GM12878 (cell line): Measurements from ENCODE around the gene ZNF691. TPM values are rescaled to one million over a fixed set of nuclear protein-coding genes. Genes with fewer than 3 reads are reported as not detected.

Experiments used
- ATAC-seq: fragments of 200-7000 bp; cut with Tn5 transposase; 3 replicates; pipeline ENCODE4 v1.9.1; 2020; ENCODE audit warnings: mild to moderate bottlenecking, moderate library complexity
- BruUV-seq: library from RNA; stranded (reverse); fragments of 400-500 nt; replicated peaks from 2 replicates; lab custom pipeline; 2021; lab: Mats Ljungman, UMichigan
- CTCF ChIA-PET: fragments of 300-600 bp; sonication (Branson Sonifier 250); formaldehyde crosslinking; extraction: SDS; loops from one replicate; lab custom pipeline; 2021; ENCODE audit warnings: inconsistent platforms; lab: Yijun Ruan, JAX
- POLR2A ChIA-PET: fragments of 350-600 bp; formaldehyde crosslinking; extraction: SDS; loops from one replicate; lab custom pipeline; 2021; ENCODE audit warnings: inconsistent platforms; lab: Charles Lee
- RAD21 ChIA-PET: fragments of 300-600 bp; sonication (Branson Sonifier 250); formaldehyde crosslinking; loops from one replicate; lab custom pipeline; 2023; ENCODE audit warnings: antibody characterized with exemption; ENCODE audit not compliant: unreplicated experiment; lab: Charles Lee
- SMC1A ChIA-PET: fragments of 300-600 bp; sonication (Branson Sonifier 250); formaldehyde crosslinking; loops from one replicate; lab custom pipeline; 2023; ENCODE audit not compliant: unreplicated experiment, uncharacterized antibody; lab: Charles Lee
- DNase-seq: peaks from one replicate; pipeline ENCODE4 v3.0.0-alpha.2; 2011; ENCODE audit warnings: low read depth, low spot score
- FAIRE-seq: peaks from 3 replicates; lab custom pipeline; 2011; peaks lifted over from hg19 to GRCh38; lab: Jason Lieb, UNC
- H2AFZ ChIP-seq: 2 replicates; pipeline ENCODE4 v1.6.0; 2011; ENCODE audit warnings: low read depth, low read length, control low read depth; ENCODE audit not compliant: control insufficient read depth
- H3K27ac ChIP-seq: 2 replicates; pipeline ENCODE4 v1.5.1; 2011; ENCODE audit warnings: control low read depth; ENCODE audit not compliant: control insufficient read depth, insufficient read depth
- H3K27me3 ChIP-seq, 2 experiments: replicated peaks in 1 of 2; 2 replicates each; pipeline versions ENCODE4 v1.6.0 to v1.6.1; 2011; ENCODE audit warnings: low read length in 1 of 2; ENCODE audit not compliant: control insufficient read depth in 2 of 2, insufficient read depth in 2 of 2
- H3K36me3 ChIP-seq, 2 experiments: 2 replicates each; pipeline ENCODE4 v1.5.1; 2011; ENCODE audit warnings: low read length in 1 of 2; ENCODE audit not compliant: control insufficient read depth in 2 of 2, insufficient read depth in 2 of 2
- H3K4me1 ChIP-seq: 2 replicates; pipeline ENCODE4 v1.6.1; 2011; ENCODE audit warnings: mild to moderate bottlenecking, low read length, moderate library complexity, mixed read lengths; ENCODE audit not compliant: control insufficient read depth, insufficient read depth
- H3K4me2 ChIP-seq: 2 replicates; pipeline ENCODE4 v1.6.0; 2011; ENCODE audit warnings: control low read depth; ENCODE audit not compliant: control insufficient read depth, insufficient read depth
- H3K4me3 ChIP-seq: fragments of 200-600 bp; sonication (generic); 2 replicates; pipeline ENCODE4 v1.5.1; 2016
- H3K79me2 ChIP-seq: 2 replicates; pipeline ENCODE4 v1.6.0; 2011; ENCODE audit warnings: low read length; ENCODE audit not compliant: control insufficient read depth, insufficient read depth
- H3K9ac ChIP-seq: 2 replicates; pipeline ENCODE4 v1.8.0; 2011; ENCODE audit warnings: low read length, control low read depth, mixed read lengths; ENCODE audit not compliant: control insufficient read depth, insufficient read depth
- H3K9me3 ChIP-seq: replicated peaks from 3 replicates; pipeline ENCODE4 v1.5.1; 2011; ENCODE audit warnings: mild to moderate bottlenecking, low read length; ENCODE audit not compliant: control insufficient read depth, insufficient read depth
- H4K20me1 ChIP-seq: 2 replicates; pipeline ENCODE4 v1.6.0; 2011; ENCODE audit not compliant: control insufficient read depth, insufficient read depth
- EED ChIP-seq: sonication (generic); IDR thresholded peaks from 2 replicates; pipeline ENCODE4 v1.6.1; 2016; ENCODE audit warnings: antibody characterized with exemption, low read depth
- MXI1 ChIP-seq: fragments of 150-350 bp; IDR thresholded peaks from 2 replicates; pipeline ENCODE4 v1.6.1; 2011; ENCODE audit warnings: low read depth, mild to moderate bottlenecking, inconsistent platforms, low read length, improper control_type of control experiment
- MYC ChIP-seq: IDR thresholded peaks from 2 replicates; pipeline ENCODE4 v1.6.1; 2011; ENCODE audit warnings: mild to moderate bottlenecking, low read length, moderate library complexity, inconsistent platforms; ENCODE audit not compliant: insufficient read depth, insufficient replicate concordance, insufficient read length, severe bottlenecking
- RUNX3 ChIP-seq: IDR thresholded peaks from 2 replicates; pipeline ENCODE4 v1.6.1; 2012; ENCODE audit warnings: low read length, inconsistent platforms
- SMAD5 ChIP-seq: IDR thresholded peaks from 2 replicates; pipeline ENCODE4 v1.6.1; 2016; ENCODE audit warnings: antibody characterized with exemption, low read depth
- SMC3 ChIP-seq: IDR thresholded peaks from 2 replicates; pipeline ENCODE4 v1.6.1; 2011; ENCODE audit warnings: low read length, improper control_type of control experiment, borderline replicate concordance
- SPI1 ChIP-seq: IDR thresholded peaks from 2 replicates; pipeline ENCODE4 v1.6.1; 2011; ENCODE audit warnings: low read depth, mild to moderate bottlenecking, low read length, moderate library complexity, borderline replicate concordance; ENCODE audit not compliant: insufficient read depth
- TCF3 ChIP-seq: IDR thresholded peaks from 2 replicates; pipeline ENCODE4 v1.6.1; 2012; ENCODE audit warnings: low read depth, mild to moderate bottlenecking, low read length, borderline replicate concordance; ENCODE audit not compliant: insufficient read depth
- WGBS: methylation state at CpG from one replicate; pipeline ENCODE4 v1.1.6; 2016; ENCODE audit warnings: low lambda C conversion rate; ENCODE audit not compliant: insufficient replicate concordance, insufficient coverage; ENCODE audit errors: missing lambda C conversion rate; 5-methylcytosine and 5-hydroxymethylcytosine counted together
- in situ Hi-C: fragments of 300-500 bp; cut with MboI; formaldehyde crosslinking; loops from 9 replicates; pipeline ENCODE4 v1.14.3; 2018; ENCODE audit warnings: mixed read lengths
- intact Hi-C: fragments of 100-400 bp; cut with micrococcal nuclease; formaldehyde crosslinking; loops from one replicate; pipeline ENCODE4 v1.14.2; 2022; ENCODE audit not compliant: unreplicated experiment
- polyA plus RNA-seq, 11 experiments: library from polyadenylated mRNA; depleted of rRNA in 4 of 11; unstranded in 6 of 11; stranded (reverse) in 5 of 11; fragments of >200 nt; fragmentation: Nextera tagmentation in 4 of 11; fragmentation: Illumina TruSeq in 1 of 11; extraction: Ambion mirVana in 4 of 11; extraction: Trizol in 1 of 11; gene quantifications; 1 replicate in 1 of 11; 2 replicates in 10 of 11; pipeline versions ENCODE4 v1.2.1 to v1.2.3, GENCODE V29; 2011 to 2016; ENCODE audit warnings: inconsistent platforms in 2 of 11, missing spikeins in 2 of 11, low read depth in 1 of 11
- total RNA-seq, 4 experiments: library from RNA; depleted of rRNA in 3 of 4; stranded (reverse); fragments of >200 nt in 3 of 4; fragmentation: Illumina TruSeq in 1 of 4; extraction: Trizol in 1 of 4; gene quantifications; 2 replicates each; pipeline versions ENCODE4 v1.2.1 to v1.2.3, GENCODE V29; 2013 to 2021
- TF ChIP-seq, protein P1 (sequence below): IDR thresholded peaks from 2 replicates; pipeline ENCODE4 v1.6.1; 2012; ENCODE audit warnings: low read length, inconsistent platforms
- TF ChIP-seq, protein P2 (sequence below): fragments of 450-650 bp; IDR thresholded peaks from 2 replicates; pipeline ENCODE4 v1.6.1; 2017; ENCODE audit warnings: mild to moderate bottlenecking, low read depth, inconsistent platforms; ENCODE audit not compliant: poor library complexity, severe bottlenecking
- TF ChIP-seq, protein P3 (sequence below): IDR thresholded peaks from 2 replicates; pipeline ENCODE4 v1.6.1; 2012; ENCODE audit warnings: mild to moderate bottlenecking, low read depth, low read length

ZNF691 gene
- total and polyA plus RNA-seq, 10 of the 15 experiments (the other 5 are each of a cell fraction or from before 2014, with no cell fraction given): 8.5 to 16.2 (median 12.2) TPM

DNA sequence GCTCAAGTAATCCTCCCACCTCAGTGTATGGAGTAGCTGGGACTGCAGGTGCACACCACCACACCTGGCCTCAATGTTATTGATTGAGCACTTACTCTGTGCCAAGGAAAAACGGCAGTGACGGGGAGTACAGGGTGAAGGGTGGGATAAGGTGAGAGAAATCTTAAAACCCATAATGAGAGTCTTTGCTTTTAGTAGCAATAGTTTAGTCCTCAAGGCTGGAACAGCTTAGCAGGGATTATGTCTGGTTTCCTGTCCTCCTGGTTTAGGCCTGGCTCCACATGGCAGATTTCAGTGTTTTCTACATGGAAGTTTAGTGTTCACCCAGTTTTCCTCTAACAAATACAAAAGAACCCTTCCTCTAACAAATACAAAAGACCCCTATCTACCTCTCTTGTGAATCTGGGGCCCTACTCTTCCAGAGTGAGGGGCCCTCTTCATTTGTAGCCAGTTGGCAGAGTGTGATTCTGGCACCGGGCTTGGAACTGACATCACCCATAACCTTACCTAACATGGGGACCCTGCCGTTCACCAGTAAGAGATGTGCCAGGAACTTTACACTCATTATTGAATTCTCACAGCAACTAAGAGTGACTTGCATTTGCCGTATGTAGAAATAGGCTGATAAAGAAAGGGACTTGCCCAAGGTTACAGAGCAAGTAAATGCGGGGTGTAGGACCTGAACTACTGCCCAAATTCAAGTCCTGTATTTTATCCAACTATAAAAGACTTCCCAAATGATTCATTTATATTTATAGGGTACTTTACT is 6.9 kb downstream of the ZNF691 start:
- Histone ChIP-seq H3K4me2 (no peak overlapping the region), H2AFZ (no peak overlapping the region), H3K36me3 (peaks cover 8 to 10% of the 10 kb centered on the region in 2 experiments; a peak in 3 of 4 replicates), H3K9ac (no peak overlapping the region), H4K20me1 (no peaks in the 10 kb centered on the region), H3K27me3 (no peaks in the 10 kb centered on the region), H3K4me3 (no peak overlapping the region), H3K79me2 (peaks cover 9% of the 10 kb centered on the region), H3K27ac (peak overlapping the region; percentile 43; the same call in 1 of the 2 replicates), H3K9me3 (no peaks in the 10 kb centered on the region; the same call in 1 of the 3 replicates), H3K4me1 (peaks cover 6% of the 10 kb centered on the region; the same call in 1 of the 2 replicates)
- POLR2A ChIA-PET: interaction anchor here (0.6 to 1.2 kb wide), 3 partner anchors 86 to 155 kb away, joined by 3 to 6 read pairs (median 6); no protein-coding TSS in a partner anchor
- SMC1A ChIA-PET: interaction anchor here (0.7 kb wide), 1 partner anchor 219 kb away, joined by 3 read pairs; no protein-coding TSS in a partner anchor
- ATAC-seq (no peak), DNase-seq (no peak), FAIRE-seq (no peak)
- in situ Hi-C loops: no loop called here
- no TSS peak for BruUV-seq
- 73% methylated on average over 6 of the region's 6 CpGs for WGBS
- RAD21 ChIA-PET: interaction anchor here (1.3 kb wide), 1 partner anchor 220 kb away, joined by 3 read pairs; no protein-coding TSS in a partner anchor
- CTCF ChIA-PET: no interaction called here
- intact Hi-C loops: no loop called here
- no peak for TF ChIP-seq MYC
- TF ChIP-seq SPI1: no peak
- TF ChIP-seq TCF3: no peak
- no peak for TF ChIP-seq EED
- no peak for TF ChIP-seq SMC3
- TF ChIP-seq, protein P1, sequence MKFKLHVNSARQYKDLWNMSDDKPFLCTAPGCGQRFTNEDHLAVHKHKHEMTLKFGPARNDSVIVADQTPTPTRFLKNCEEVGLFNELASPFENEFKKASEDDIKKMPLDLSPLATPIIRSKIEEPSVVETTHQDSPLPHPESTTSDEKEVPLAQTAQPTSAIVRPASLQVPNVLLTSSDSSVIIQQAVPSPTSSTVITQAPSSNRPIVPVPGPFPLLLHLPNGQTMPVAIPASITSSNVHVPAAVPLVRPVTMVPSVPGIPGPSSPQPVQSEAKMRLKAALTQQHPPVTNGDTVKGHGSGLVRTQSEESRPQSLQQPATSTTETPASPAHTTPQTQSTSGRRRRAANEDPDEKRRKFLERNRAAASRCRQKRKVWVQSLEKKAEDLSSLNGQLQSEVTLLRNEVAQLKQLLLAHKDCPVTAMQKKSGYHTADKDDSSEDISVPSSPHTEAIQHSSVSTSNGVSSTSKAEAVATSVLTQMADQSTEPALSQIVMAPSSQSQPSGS: no peak
- TF ChIP-seq, protein P2, sequence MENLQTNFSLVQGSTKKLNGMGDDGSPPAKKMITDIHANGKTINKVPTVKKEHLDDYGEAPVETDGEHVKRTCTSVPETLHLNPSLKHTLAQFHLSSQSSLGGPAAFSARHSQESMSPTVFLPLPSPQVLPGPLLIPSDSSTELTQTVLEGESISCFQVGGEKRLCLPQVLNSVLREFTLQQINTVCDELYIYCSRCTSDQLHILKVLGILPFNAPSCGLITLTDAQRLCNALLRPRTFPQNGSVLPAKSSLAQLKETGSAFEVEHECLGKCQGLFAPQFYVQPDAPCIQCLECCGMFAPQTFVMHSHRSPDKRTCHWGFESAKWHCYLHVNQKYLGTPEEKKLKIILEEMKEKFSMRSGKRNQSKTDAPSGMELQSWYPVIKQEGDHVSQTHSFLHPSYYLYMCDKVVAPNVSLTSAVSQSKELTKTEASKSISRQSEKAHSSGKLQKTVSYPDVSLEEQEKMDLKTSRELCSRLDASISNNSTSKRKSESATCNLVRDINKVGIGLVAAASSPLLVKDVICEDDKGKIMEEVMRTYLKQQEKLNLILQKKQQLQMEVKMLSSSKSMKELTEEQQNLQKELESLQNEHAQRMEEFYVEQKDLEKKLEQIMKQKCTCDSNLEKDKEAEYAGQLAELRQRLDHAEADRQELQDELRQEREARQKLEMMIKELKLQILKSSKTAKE: no peak
- no peak for TF ChIP-seq SMAD5
- no peak for TF ChIP-seq MXI1
- TF ChIP-seq, protein P3, sequence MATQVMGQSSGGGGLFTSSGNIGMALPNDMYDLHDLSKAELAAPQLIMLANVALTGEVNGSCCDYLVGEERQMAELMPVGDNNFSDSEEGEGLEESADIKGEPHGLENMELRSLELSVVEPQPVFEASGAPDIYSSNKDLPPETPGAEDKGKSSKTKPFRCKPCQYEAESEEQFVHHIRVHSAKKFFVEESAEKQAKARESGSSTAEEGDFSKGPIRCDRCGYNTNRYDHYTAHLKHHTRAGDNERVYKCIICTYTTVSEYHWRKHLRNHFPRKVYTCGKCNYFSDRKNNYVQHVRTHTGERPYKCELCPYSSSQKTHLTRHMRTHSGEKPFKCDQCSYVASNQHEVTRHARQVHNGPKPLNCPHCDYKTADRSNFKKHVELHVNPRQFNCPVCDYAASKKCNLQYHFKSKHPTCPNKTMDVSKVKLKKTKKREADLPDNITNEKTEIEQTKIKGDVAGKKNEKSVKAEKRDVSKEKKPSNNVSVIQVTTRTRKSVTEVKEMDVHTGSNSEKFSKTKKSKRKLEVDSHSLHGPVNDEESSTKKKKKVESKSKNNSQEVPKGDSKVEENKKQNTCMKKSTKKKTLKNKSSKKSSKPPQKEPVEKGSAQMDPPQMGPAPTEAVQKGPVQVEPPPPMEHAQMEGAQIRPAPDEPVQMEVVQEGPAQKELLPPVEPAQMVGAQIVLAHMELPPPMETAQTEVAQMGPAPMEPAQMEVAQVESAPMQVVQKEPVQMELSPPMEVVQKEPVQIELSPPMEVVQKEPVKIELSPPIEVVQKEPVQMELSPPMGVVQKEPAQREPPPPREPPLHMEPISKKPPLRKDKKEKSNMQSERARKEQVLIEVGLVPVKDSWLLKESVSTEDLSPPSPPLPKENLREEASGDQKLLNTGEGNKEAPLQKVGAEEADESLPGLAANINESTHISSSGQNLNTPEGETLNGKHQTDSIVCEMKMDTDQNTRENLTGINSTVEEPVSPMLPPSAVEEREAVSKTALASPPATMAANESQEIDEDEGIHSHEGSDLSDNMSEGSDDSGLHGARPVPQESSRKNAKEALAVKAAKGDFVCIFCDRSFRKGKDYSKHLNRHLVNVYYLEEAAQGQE: no peak
- no peak for TF ChIP-seq RUNX3
